ENCODE measurements around the gene CPB2. TPM values are rescaled to one million over a fixed set of nuclear protein-coding genes. Genes with fewer than 3 reads are reported as not detected.
A peak's percentile ranks its signal among the peaks of the same experiment; 100 is the strongest.

Gene CPB2
- total and polyA plus RNA-seq, 2 donors (not counting 1 experiment from before 2014, with no cell fraction given) = not detected

- Histone ChIP-seq H4K20me1 (ENCODE audit: control insufficient read depth, extremely low read depth, insufficient read depth, low read length) (no peaks in the 10 kb centered on the region), H3K4me1 (ENCODE audit: control insufficient read depth, extremely low read depth, insufficient read depth, low read length) (no peaks in the 10 kb centered on the region), H3K9ac (ENCODE audit: insufficient read depth, low read length) (no peak overlapping the region), H3K36me3 (ENCODE audit: control insufficient read depth, insufficient read depth, low read length) (peaks cover 2% of the 10 kb centered on the region), H3K9me3 (ENCODE audit: control insufficient read depth, insufficient read depth, low read depth, low read length) (no peaks in the 10 kb centered on the region), H3K27ac (ENCODE audit: insufficient read depth, low read length) (no peak overlapping the region), H3K79me2 (ENCODE audit: control insufficient read depth, insufficient read depth, low read length) (no peaks in the 10 kb centered on the region), H2AFZ (ENCODE audit: low read length) (no peak overlapping the region), H3K4me3 (replicated peaks in 1 of 4; ENCODE audit: control extremely low read depth in 1 of 4, insufficient read depth in 1 of 4, low read depth in 3 of 4, low read length in 4 of 4) (no peak overlapping the region), H3K27me3 (ENCODE audit: control insufficient read depth, insufficient read depth, low read length) (no peaks in the 10 kb centered on the region), H3K4me2 (ENCODE audit: extremely low read depth, insufficient read depth, low read length) (no peak overlapping the region)
- TF ChIP-seq EZH2 (IDR thresholded peaks at IDR 0.05; ENCODE audit: low read length, missing control alignments) (no peak), CTCF (conservative IDR thresholded peaks at IDR 0.05 in 1 of 2, IDR thresholded peaks at IDR 0.05 in 1 of 2; ENCODE audit: low read depth in 1 of 2, low read length in 2 of 2) (no peak)
- DNase-seq (ENCODE audit: low read depth in 2 of 2) = no peak
Observed at GRCh38 chr13:46008631-46009030, 96.2 kb downstream of the CPB2 start.

DNA sequence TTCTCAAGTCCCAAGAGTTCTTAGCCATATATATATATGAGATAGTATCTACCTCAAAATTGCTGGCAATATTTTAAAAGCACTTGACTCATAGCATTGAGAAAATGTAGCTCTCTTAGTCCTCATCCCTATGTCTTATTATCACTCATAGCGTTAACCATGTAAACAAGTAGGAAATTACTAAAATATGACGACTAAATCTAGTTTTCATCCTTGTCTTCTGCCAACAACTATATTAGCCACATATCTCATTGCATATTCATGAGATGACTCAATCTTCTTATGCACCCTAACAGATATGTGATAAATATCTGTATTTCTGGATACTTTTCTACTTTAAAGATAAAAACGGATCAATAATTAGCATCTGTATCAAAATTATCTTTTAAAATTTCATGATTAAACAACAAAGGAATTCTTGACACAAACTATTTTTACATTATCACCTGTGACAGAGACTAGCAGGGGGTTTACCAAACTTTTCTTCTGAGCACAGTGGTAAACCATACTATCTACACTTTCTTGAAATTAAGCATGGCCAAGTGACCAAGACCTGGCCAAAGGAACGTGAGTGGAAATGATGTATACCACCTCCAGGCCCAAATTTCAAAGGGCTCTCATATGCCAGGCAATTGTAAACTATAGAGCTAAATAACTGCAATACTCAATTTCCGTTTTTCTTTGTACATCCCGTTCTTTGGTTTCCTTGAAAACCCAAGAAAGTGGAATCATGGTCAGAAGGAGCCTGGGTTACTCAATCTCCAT is 98.0 kb downstream of the CPB2 start:
- peak in 1 of 2 donors; percentile 53 for DNase-seq (ENCODE audit: low read depth in 2 of 2)
- Histone ChIP-seq H3K79me2 (ENCODE audit: control insufficient read depth, insufficient read depth, low read length) (no peaks in the 10 kb centered on the region), H3K4me3 (replicated peaks in 1 of 4; ENCODE audit: control extremely low read depth in 1 of 4, insufficient read depth in 1 of 4, low read depth in 3 of 4, low read length in 4 of 4) (no peak overlapping the region), H3K27me3 (ENCODE audit: control insufficient read depth, insufficient read depth, low read length) (no peaks in the 10 kb centered on the region), H4K20me1 (ENCODE audit: control insufficient read depth, extremely low read depth, insufficient read depth, low read length) (no peaks in the 10 kb centered on the region), H3K4me2 (ENCODE audit: extremely low read depth, insufficient read depth, low read length) (no peak overlapping the region), H2AFZ (ENCODE audit: low read length) (no peak overlapping the region), H3K4me1 (ENCODE audit: control insufficient read depth, extremely low read depth, insufficient read depth, low read length) (no peaks in the 10 kb centered on the region), H3K9ac (ENCODE audit: insufficient read depth, low read length) (no peak overlapping the region), H3K9me3 (ENCODE audit: control insufficient read depth, insufficient read depth, low read depth, low read length) (no peaks in the 10 kb centered on the region), H3K27ac (ENCODE audit: insufficient read depth, low read length) (no peak overlapping the region), H3K36me3 (ENCODE audit: control insufficient read depth, insufficient read depth, low read length) (peaks cover 2% of the 10 kb centered on the region)
- TF ChIP-seq CTCF (conservative IDR thresholded peaks at IDR 0.05 in 1 of 2, IDR thresholded peaks at IDR 0.05 in 1 of 2; ENCODE audit: low read depth in 1 of 2, low read length in 2 of 2) = no peak
- no peak for TF ChIP-seq EZH2 (IDR thresholded peaks at IDR 0.05; ENCODE audit: low read length, missing control alignments)

DNA sequence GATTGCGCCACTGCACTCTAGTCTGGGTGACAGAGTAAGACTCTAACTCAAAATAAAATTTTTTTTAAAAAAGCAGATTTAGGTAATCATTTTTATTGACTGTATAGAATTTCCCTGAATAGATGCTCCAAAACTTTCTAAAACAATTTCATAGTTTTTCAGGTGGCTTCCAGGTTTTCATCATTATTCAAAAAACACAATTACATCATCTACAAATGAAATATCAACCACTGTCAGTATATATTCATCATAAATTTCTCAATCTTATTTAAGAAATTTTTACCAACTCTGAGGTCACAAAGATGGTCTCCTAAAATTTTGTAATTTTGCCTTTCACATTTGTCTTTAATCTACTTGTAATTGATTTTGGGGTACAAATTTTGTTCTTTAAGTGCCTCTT is 100.3 kb downstream of the CPB2 start:
- H3K27me3 ChIP-seq (ENCODE audit: control insufficient read depth, insufficient read depth, low read length) = no peaks in the 10 kb centered on the region
- H3K27ac ChIP-seq (ENCODE audit: insufficient read depth, low read length) = no peak overlapping the region
- no peak overlapping the region for H3K4me2 ChIP-seq (ENCODE audit: extremely low read depth, insufficient read depth, low read length)
- no peak overlapping the region for H2AFZ ChIP-seq (ENCODE audit: low read length)
- no peak overlapping the region for H3K9ac ChIP-seq (ENCODE audit: insufficient read depth, low read length)
- H3K9me3 ChIP-seq (ENCODE audit: control insufficient read depth, insufficient read depth, low read depth, low read length) = no peaks in the 10 kb centered on the region
- DNase-seq (ENCODE audit: low read depth in 2 of 2) = no peak
- H4K20me1 ChIP-seq (ENCODE audit: control insufficient read depth, extremely low read depth, insufficient read depth, low read length) = no peaks in the 10 kb centered on the region
- peaks cover 7% of the 10 kb centered on the region for H3K36me3 ChIP-seq (ENCODE audit: control insufficient read depth, insufficient read depth, low read length)
- H3K4me3 ChIP-seq (replicated peaks in 1 of 4; ENCODE audit: control extremely low read depth in 1 of 4, insufficient read depth in 1 of 4, low read depth in 3 of 4, low read length in 4 of 4) = no peak overlapping the region
- TF ChIP-seq CTCF (conservative IDR thresholded peaks at IDR 0.05 in 1 of 2, IDR thresholded peaks at IDR 0.05 in 1 of 2; ENCODE audit: low read depth in 1 of 2, low read length in 2 of 2) = no peak
- no peak for TF ChIP-seq EZH2 (IDR thresholded peaks at IDR 0.05; ENCODE audit: low read length, missing control alignments)
- H3K4me1 ChIP-seq (ENCODE audit: control insufficient read depth, extremely low read depth, insufficient read depth, low read length) = no peaks in the 10 kb centered on the region
- no peaks in the 10 kb centered on the region for H3K79me2 ChIP-seq (ENCODE audit: control insufficient read depth, insufficient read depth, low read length)

Other genes starting within 250 kb of the CPB2 start
- gene ZC3H13, start 52.3 kb downstream of the CPB2 start, total RNA-seq = 19.0 and 21.8 TPM in 2 replicates
- gene ZC3H13, start 52.3 kb downstream of the CPB2 start, polyA plus RNA-seq = 4.5 and 5.8 TPM in 2 replicates
- gene LCP1, start 77.1 kb upstream of the CPB2 start, total RNA-seq = under 0.01 and 0.51 TPM in 2 replicates
- gene LCP1, start 77.1 kb upstream of the CPB2 start, polyA plus RNA-seq = 0.06 and 0.10 TPM in 2 replicates
- under 0.01 and 0.17 TPM in 2 replicates for gene LRRC63, start 106.9 kb upstream of the CPB2 start, total RNA-seq
- 0.03 TPM in 1 of 2 replicates, not detected in the other for gene LRRC63, start 106.9 kb upstream of the CPB2 start, polyA plus RNA-seq